Measurements from ENCODE around the gene ZBTB7B.
"Not testable (repeated sequence)": the region's sequence is repeated elsewhere in the genome, so short reads cannot be mapped to it uniquely, and the experiment has no call there.

ZBTB7B gene

DNA sequence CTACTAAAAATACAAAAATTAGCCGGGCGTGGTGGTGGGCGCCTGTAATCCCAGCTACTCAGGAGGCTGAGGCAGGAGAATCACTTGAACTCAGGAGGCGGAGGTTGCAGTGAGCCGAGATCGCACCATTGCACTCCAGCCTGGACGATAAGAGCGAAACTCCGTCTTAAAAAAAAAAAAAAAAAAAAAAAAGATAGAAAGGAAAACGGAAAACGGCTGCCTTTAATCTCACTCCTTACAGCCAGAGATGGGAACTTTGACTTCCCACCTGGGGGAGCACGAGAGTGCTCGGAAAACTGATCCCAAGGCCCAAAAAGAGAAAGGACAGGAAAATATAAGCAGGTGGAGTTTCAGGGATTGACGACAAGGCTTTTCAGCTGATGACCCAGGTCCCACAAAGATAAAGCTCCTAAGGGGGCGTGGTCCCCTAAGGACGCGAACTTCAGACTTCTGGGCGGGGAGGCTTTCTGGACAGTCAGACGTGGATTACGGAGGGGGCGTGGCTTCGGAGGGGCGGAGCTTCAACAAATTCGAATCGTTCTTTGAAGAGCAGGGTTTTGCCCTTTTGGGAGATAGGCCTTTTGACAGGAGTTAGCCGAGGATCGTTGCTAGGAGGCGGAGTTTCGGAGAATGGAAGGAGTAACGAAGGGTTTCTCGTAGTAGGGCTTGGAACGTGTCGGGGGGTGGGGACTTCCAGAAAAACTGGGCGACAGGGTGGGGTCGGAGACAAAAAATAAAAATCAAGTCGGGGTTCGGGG lies 29.1 kb upstream of the ZBTB7B start:
- TF ChIP-seq, protein P1, sequence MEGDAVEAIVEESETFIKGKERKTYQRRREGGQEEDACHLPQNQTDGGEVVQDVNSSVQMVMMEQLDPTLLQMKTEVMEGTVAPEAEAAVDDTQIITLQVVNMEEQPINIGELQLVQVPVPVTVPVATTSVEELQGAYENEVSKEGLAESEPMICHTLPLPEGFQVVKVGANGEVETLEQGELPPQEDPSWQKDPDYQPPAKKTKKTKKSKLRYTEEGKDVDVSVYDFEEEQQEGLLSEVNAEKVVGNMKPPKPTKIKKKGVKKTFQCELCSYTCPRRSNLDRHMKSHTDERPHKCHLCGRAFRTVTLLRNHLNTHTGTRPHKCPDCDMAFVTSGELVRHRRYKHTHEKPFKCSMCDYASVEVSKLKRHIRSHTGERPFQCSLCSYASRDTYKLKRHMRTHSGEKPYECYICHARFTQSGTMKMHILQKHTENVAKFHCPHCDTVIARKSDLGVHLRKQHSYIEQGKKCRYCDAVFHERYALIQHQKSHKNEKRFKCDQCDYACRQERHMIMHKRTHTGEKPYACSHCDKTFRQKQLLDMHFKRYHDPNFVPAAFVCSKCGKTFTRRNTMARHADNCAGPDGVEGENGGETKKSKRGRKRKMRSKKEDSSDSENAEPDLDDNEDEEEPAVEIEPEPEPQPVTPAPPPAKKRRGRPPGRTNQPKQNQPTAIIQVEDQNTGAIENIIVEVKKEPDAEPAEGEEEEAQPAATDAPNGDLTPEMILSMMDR (conservative IDR thresholded peaks at IDR 0.05; ENCODE audit: low read length), result peak; percentile 39
- peak overlapping the region; percentile 83 for H3K4me3 ChIP-seq (ENCODE audit: low read length)
- DNase-seq (ENCODE audit: low read depth), result peak; percentile 98

DNA sequence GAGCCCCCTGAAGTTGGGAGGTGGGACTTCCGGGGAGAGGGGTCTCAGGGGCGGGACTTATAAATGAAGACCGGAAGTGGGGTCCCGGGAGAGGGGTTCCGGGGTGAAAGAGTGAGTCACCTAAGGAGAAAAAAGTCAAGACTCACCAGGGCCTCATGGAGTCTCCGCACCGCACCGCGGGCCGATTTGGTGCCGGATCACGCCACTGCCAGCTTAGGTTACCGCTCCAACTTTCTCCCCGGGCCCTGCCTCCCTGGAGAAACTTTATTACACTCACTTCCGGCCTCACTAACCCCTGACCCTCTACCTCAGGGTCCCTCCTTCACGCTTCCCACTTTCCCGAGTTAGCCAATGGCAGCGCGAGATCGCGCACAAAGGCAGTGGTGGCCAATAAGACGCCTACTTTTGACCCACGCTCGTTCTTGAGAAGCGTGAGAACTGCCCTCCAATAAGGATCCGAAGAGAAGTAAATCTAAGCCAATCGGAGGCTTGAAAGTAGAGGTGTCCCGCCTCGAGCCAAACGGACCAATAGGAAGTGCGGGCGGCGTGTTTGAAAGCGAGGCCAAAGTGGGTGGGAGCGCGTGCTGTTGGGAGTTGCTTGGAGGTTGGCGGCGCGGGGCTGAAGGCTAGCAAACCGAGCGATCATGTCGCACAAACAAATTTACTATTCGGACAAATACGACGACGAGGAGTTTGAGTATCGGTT lies 28.3 kb upstream of the ZBTB7B start, which contains the start of gene CKS1B:
TSS of gene CKS1B (plus strand) at position 580 of the 706 bp plus-strand sequence. CDS start at position 645, 65 bp downstream.
- TF ChIP-seq, protein P1 (conservative IDR thresholded peaks at IDR 0.05; ENCODE audit: low read length), result no peak
- peak; percentile 100 for DNase-seq (ENCODE audit: low read depth)
- peak within 1 kb of the TSS; percentile 83 for H3K4me3 ChIP-seq (ENCODE audit: low read length)

DNA sequence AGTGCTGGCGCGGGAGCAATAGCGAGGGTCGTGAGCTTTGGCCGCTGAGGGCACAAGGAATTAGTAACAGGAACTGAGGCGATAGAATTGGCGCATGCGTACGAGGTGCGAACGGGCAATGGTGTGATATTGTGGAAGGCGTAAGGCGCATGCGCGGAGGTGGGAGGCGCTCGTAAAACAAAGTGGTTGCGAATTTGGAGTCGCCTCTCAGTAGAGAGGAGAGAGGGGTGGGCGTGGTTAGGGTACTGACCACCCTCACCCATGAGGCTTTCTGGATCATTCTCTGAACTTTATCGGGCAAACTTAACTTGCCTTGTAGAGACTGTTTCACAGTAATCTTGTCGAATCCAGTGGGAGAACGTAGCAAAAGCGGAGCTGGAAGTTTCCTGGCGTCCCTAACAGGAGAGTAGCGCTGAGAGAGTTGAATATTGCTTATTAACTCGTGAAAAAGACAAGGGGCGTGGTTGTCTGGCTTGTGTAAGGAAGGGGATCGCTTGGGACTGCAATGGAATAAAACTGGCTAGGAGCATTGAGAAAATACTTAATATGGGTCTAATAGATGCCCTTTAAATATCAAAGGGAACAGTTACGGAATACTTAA lies 27.7 kb upstream of the ZBTB7B start:
- peak overlapping the region; percentile 77 for H3K4me3 ChIP-seq (ENCODE audit: low read length)
- peak; percentile 91 for DNase-seq (ENCODE audit: low read depth)
- TF ChIP-seq, protein P1 (conservative IDR thresholded peaks at IDR 0.05; ENCODE audit: low read length), result no peak

DNA sequence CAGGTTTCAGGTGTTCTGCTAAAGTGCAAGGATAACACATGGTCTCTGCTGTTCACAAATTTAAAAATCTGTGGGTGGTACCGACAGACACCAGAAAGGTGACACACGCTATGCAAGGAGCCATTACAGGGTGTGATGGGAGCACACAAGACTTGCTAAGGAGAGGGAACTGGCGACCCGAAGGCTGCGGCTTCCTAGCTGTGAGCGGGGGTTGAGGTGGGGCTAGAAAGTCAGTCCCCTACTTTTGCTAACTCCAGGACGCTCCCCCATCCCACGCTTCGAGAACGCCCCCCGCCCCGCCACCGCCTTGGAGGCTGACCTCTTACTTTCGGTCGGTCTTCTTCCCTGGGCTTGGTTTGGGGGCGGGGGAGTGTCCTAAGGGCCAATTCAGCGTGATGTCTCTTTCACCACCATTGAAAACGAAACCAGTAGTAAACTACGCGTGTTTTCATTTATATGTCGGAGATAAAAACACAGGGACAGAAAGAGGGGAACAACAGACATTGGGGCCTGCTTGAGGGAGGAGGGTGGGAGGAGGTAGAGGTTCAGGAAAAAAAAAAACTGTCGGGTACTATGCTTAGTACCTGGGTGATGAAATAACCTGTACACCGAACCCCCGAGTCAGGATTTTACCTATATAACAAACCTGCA lies 27.1 kb upstream of the ZBTB7B start:
- DNase-seq (ENCODE audit: low read depth), result peak; percentile 55

DNA sequence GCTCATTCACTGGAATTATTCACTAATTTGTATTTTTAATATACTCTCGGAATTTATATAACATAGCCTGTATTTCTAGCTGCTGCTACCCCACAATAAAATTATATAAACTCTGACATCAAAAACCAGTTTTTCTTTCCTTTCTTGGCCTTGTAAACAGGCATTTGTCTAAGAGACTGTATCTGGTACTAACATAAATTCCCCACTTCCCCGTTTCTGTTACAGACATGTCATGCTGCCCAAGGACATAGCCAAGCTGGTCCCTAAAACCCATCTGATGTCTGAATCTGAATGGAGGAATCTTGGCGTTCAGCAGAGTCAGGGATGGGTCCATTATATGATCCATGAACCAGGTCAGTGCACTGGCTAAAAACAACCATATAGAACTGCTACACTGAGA lies 24.8 kb upstream of the ZBTB7B start:
- H3K4me3 ChIP-seq (ENCODE audit: low read length); DNase-seq (ENCODE audit: low read depth): not testable (repeated sequence)

More for the DNA sequence above, 27.1 kb upstream of the ZBTB7B start:
- TF ChIP-seq, protein P1 (conservative IDR thresholded peaks at IDR 0.05; ENCODE audit: low read length), result no peak
- H3K4me3 ChIP-seq (ENCODE audit: low read length), result peak overlapping the region; percentile 77

DNA sequence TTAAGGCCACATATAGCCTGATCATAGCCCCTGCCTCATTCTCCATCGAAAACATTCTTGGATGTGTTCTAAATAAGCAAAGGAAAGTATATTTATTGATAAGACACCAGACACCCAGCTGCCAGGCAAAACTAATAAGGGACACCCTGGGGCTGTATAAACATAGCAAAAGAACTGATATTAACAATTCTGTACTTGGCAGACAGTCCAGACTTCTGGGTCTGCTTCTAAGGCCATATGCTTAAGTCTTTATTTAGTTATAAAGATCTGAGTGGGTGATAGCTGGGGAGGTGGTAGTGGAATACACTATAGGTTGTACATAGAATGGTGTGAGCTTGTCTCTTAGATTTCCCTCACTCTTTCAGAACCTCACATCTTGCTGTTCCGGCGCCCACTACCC lies 24.2 kb upstream of the ZBTB7B start:
- DNase-seq (ENCODE audit: low read depth), result no peak
- H3K4me3 ChIP-seq (ENCODE audit: low read length), result no peak overlapping the region
- TF ChIP-seq, protein P1 (conservative IDR thresholded peaks at IDR 0.05; ENCODE audit: low read length), result no peak

DNA sequence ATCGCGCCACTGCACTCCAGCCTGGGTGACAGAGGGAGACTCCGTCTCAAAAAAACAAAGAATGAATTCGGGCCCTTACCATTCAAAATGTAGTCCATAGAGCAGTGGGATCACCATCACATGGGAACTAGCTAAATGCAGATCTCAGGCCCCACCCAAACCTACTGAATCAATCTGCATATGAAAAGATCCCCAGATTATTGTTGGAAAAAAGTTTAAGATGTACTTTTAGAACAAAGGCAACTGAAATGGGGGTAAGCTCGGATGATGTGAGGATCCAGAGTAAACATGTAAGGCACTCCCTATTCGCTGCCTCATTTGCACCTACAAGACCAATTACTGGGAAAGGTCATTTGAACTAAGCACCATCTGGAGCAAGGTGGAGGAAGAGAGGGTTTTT lies 20.3 kb upstream of the ZBTB7B start:
- TF ChIP-seq, protein P1 (conservative IDR thresholded peaks at IDR 0.05; ENCODE audit: low read length), result no peak
- no peak for DNase-seq (ENCODE audit: low read depth)
- peak overlapping the region; percentile 62 for H3K4me3 ChIP-seq (ENCODE audit: low read length)

Data from AG10803 (cell line).